ENCODE data around the gene GRM1. TPM values are rescaled to one million over a fixed set of nuclear protein-coding genes. Genes with fewer than 3 reads are reported as not detected.

The GRM1 gene
- total and polyA plus RNA-seq, 4 experiments from 2014 or later = not detected

GRCh38 chr6:146244630-146245143 is 215.8 kb downstream of the GRM1 start:
- Mint-ChIP-seq H3K4me3 (no peak overlapping the region), H3K36me3 (no peaks in the 10 kb centered on the region), H3K27me3 (no peaks in the 10 kb centered on the region), H3K4me1 (no peaks in the 10 kb centered on the region), H3K9me3 (peaks cover 0 to 14% (median 10%) of the 10 kb centered on the region in 8 donors), H3K27ac (no peak overlapping the region)
- Histone ChIP-seq H3K36me3 (ENCODE audit: insufficient read depth, low read length) (no peaks in the 10 kb centered on the region), H3K27ac (ENCODE audit: low read depth, low read length) (no peak overlapping the region), H3K9me3 (ENCODE audit: control insufficient read depth in 1 of 2, low read length in 2 of 2) (no peaks in the 10 kb centered on the region), H3K27me3 (ENCODE audit: insufficient read depth, low read length) (no peaks in the 10 kb centered on the region), H3K4me1 (ENCODE audit: insufficient read depth, low read length) (no peaks in the 10 kb centered on the region), H3K4me3 (ENCODE audit: low read length in 2 of 2) (no peak overlapping the region)
- ChIA-PET POLR2A (ENCODE audit: partially characterized antibody) (no interaction called here), CTCF (ENCODE audit: partially characterized antibody) (interaction anchor here (0.6 kb wide), 1 partner anchor 9 kb away, joined by 3 read pairs; no protein-coding TSS in a partner anchor)
- intact Hi-C loops (cut with micrococcal nuclease) = loop anchor here (10.0 kb wide), 1 partner anchor 1160 kb away; no protein-coding TSS in a partner anchor
- DNase-seq = no peak

- no peak for DNase-seq
- no peak overlapping the region for H3K27ac ChIP-seq (ENCODE audit: low read depth, low read length)
- POLR2A ChIA-PET (ENCODE audit: partially characterized antibody) = no interaction called here
- Mint-ChIP-seq H3K36me3 (no peaks in the 10 kb centered on the region), H3K4me3 (no peak overlapping the region), H3K27ac (no peak overlapping the region), H3K9me3 (peaks cover 0 to 14% (median 10%) of the 10 kb centered on the region in 8 donors), H3K27me3 (no peaks in the 10 kb centered on the region), H3K4me1 (no peaks in the 10 kb centered on the region)
- no peaks in the 10 kb centered on the region for H3K36me3 ChIP-seq (ENCODE audit: insufficient read depth, low read length)
- no peaks in the 10 kb centered on the region for H3K4me1 ChIP-seq (ENCODE audit: insufficient read depth, low read length)
- CTCF ChIA-PET (ENCODE audit: partially characterized antibody) = no interaction called here
- H3K4me3 ChIP-seq (ENCODE audit: low read length in 2 of 2) = no peak overlapping the region
- no peaks in the 10 kb centered on the region for H3K9me3 ChIP-seq (ENCODE audit: control insufficient read depth in 1 of 2, low read length in 2 of 2)
- intact Hi-C loops (cut with micrococcal nuclease) = loop anchor here (10.0 kb wide), 1 partner anchor 1161 kb away; no protein-coding TSS in a partner anchor
- H3K27me3 ChIP-seq (ENCODE audit: insufficient read depth, low read length) = no peaks in the 10 kb centered on the region
Measured at GRCh38 chr6:146246028-146246427, 217.2 kb downstream of the GRM1 start.

GRCh38 chr6:146253691-146254090 is 224.8 kb downstream of the GRM1 start:
- CTCF ChIA-PET (ENCODE audit: partially characterized antibody) = no interaction called here
- no peaks in the 10 kb centered on the region for H3K36me3 Mint-ChIP-seq

GRCh38 chr6:146258206-146258605 is 229.3 kb downstream of the GRM1 start:
- H3K27me3 ChIP-seq (ENCODE audit: insufficient read depth, low read length) = no peaks in the 10 kb centered on the region
- no peaks in the 10 kb centered on the region for H3K36me3 ChIP-seq (ENCODE audit: insufficient read depth, low read length)
- no peak for DNase-seq
- no peak overlapping the region for H3K4me3 Mint-ChIP-seq
- ChIA-PET CTCF (ENCODE audit: partially characterized antibody) (no interaction called here), POLR2A (ENCODE audit: partially characterized antibody) (no interaction called here)
- H3K27ac ChIP-seq (ENCODE audit: low read depth, low read length) = no peak overlapping the region
- no peak overlapping the region for H3K27ac Mint-ChIP-seq
- no peak overlapping the region for H3K4me3 ChIP-seq (ENCODE audit: low read length in 2 of 2)
- H3K4me1 ChIP-seq (ENCODE audit: insufficient read depth, low read length) = no peaks in the 10 kb centered on the region
- no peaks in the 10 kb centered on the region for H3K9me3 ChIP-seq (ENCODE audit: control insufficient read depth in 1 of 2, low read length in 2 of 2)
- no peaks in the 10 kb centered on the region for H3K36me3 Mint-ChIP-seq
- H3K4me1 Mint-ChIP-seq = no peaks in the 10 kb centered on the region
- H3K27me3 Mint-ChIP-seq = no peaks in the 10 kb centered on the region
- H3K9me3 Mint-ChIP-seq = peaks cover 0 to 4% (median 0%) of the 10 kb centered on the region in 8 donors
- intact Hi-C loops (cut with micrococcal nuclease) = no loop called here

More at GRCh38 chr6:146253691-146254090, 224.8 kb downstream of the GRM1 start:
- Histone ChIP-seq H3K9me3 (ENCODE audit: control insufficient read depth in 1 of 2, low read length in 2 of 2) (no peaks in the 10 kb centered on the region), H3K27me3 (ENCODE audit: insufficient read depth, low read length) (no peaks in the 10 kb centered on the region), H3K36me3 (ENCODE audit: insufficient read depth, low read length) (no peaks in the 10 kb centered on the region), H3K4me1 (ENCODE audit: insufficient read depth, low read length) (no peaks in the 10 kb centered on the region), H3K27ac (ENCODE audit: low read depth, low read length) (no peak overlapping the region), H3K4me3 (ENCODE audit: low read length in 2 of 2) (no peak overlapping the region)
- Mint-ChIP-seq H3K27me3 (no peaks in the 10 kb centered on the region), H3K9me3 (peaks cover 0 to under 1% (median 0%) of the 10 kb centered on the region in 8 donors), H3K27ac (no peak overlapping the region), H3K4me3 (no peak overlapping the region), H3K4me1 (no peaks in the 10 kb centered on the region)
- no peak for DNase-seq
- POLR2A ChIA-PET (ENCODE audit: partially characterized antibody) = no interaction called here
- intact Hi-C loops (cut with micrococcal nuclease) = no loop called here

GRCh38 chr6:146260886-146261285 is 232.0 kb downstream of the GRM1 start:
- no peaks in the 10 kb centered on the region for H3K36me3 Mint-ChIP-seq
- Histone ChIP-seq H3K36me3 (ENCODE audit: insufficient read depth, low read length) (no peaks in the 10 kb centered on the region), H3K4me1 (ENCODE audit: insufficient read depth, low read length) (no peaks in the 10 kb centered on the region), H3K27ac (ENCODE audit: low read depth, low read length) (no peak overlapping the region), H3K4me3 (ENCODE audit: low read length in 2 of 2) (no peak overlapping the region), H3K27me3 (ENCODE audit: insufficient read depth, low read length) (no peaks in the 10 kb centered on the region), H3K9me3 (ENCODE audit: control insufficient read depth in 1 of 2, low read length in 2 of 2) (no peaks in the 10 kb centered on the region)
- no peak overlapping the region for H3K27ac Mint-ChIP-seq
- peaks cover 0 to 4% (median 0%) of the 10 kb centered on the region in 8 donors for H3K9me3 Mint-ChIP-seq
- no peak for DNase-seq
- no peaks in the 10 kb centered on the region for H3K4me1 Mint-ChIP-seq
- ChIA-PET CTCF (ENCODE audit: partially characterized antibody) (no interaction called here), POLR2A (ENCODE audit: partially characterized antibody) (no interaction called here)
- intact Hi-C loops (cut with micrococcal nuclease) = no loop called here
- H3K27me3 Mint-ChIP-seq = peaks cover 0 to 1% of the 10 kb centered on the region in 2 donors
- H3K4me3 Mint-ChIP-seq = no peak overlapping the region

GRCh38 chr6:146265056-146265455 is 236.2 kb downstream of the GRM1 start:
- no peak overlapping the region for H3K4me3 Mint-ChIP-seq
- intact Hi-C loops (cut with micrococcal nuclease) = no loop called here
- Histone ChIP-seq H3K4me3 (ENCODE audit: low read length in 2 of 2) (no peak overlapping the region), H3K36me3 (ENCODE audit: insufficient read depth, low read length) (no peaks in the 10 kb centered on the region), H3K27ac (ENCODE audit: low read depth, low read length) (no peak overlapping the region), H3K4me1 (ENCODE audit: insufficient read depth, low read length) (no peaks in the 10 kb centered on the region), H3K9me3 (ENCODE audit: control insufficient read depth in 1 of 2, low read length in 2 of 2) (no peaks in the 10 kb centered on the region), H3K27me3 (ENCODE audit: insufficient read depth, low read length) (no peaks in the 10 kb centered on the region)
- no peaks in the 10 kb centered on the region for H3K4me1 Mint-ChIP-seq
- DNase-seq = no peak
- H3K27me3 Mint-ChIP-seq = peaks cover 0 to 1% of the 10 kb centered on the region in 2 donors
- no peaks in the 10 kb centered on the region for H3K36me3 Mint-ChIP-seq
- ChIA-PET POLR2A (ENCODE audit: partially characterized antibody) (no interaction called here), CTCF (ENCODE audit: partially characterized antibody) (no interaction called here)
- H3K27ac Mint-ChIP-seq = no peak overlapping the region
- H3K9me3 Mint-ChIP-seq = peaks cover 0 to 4% (median 2%) of the 10 kb centered on the region in 8 donors

GRCh38 chr6:146267447-146267846 is 238.6 kb downstream of the GRM1 start:
- ChIA-PET POLR2A (ENCODE audit: partially characterized antibody) (no interaction called here), CTCF (ENCODE audit: partially characterized antibody) (no interaction called here)
- H3K36me3 Mint-ChIP-seq = no peaks in the 10 kb centered on the region
- H3K9me3 ChIP-seq (ENCODE audit: control insufficient read depth in 1 of 2, low read length in 2 of 2) = no peaks in the 10 kb centered on the region
- no peaks in the 10 kb centered on the region for H3K36me3 ChIP-seq (ENCODE audit: insufficient read depth, low read length)
- no peaks in the 10 kb centered on the region for H3K4me1 Mint-ChIP-seq
- intact Hi-C loops (cut with micrococcal nuclease) = no loop called here
- no peaks in the 10 kb centered on the region for H3K4me1 ChIP-seq (ENCODE audit: insufficient read depth, low read length)
- H3K27ac ChIP-seq (ENCODE audit: low read depth, low read length) = no peak overlapping the region
- no peak for DNase-seq
- peaks cover 0 to 1% of the 10 kb centered on the region in 2 donors for H3K27me3 Mint-ChIP-seq
- no peak overlapping the region for H3K4me3 ChIP-seq (ENCODE audit: low read length in 2 of 2)
- peaks cover 0 to 3% (median 2%) of the 10 kb centered on the region in 8 donors for H3K9me3 Mint-ChIP-seq
- H3K4me3 Mint-ChIP-seq = no peak overlapping the region
- H3K27me3 ChIP-seq (ENCODE audit: insufficient read depth, low read length) = no peaks in the 10 kb centered on the region
- H3K27ac Mint-ChIP-seq = no peak overlapping the region

- POLR2A ChIA-PET (ENCODE audit: partially characterized antibody) = no interaction called here
- Histone ChIP-seq H3K36me3 (ENCODE audit: insufficient read depth, low read length) (no peaks in the 10 kb centered on the region), H3K4me3 (ENCODE audit: low read length in 2 of 2) (no peak overlapping the region), H3K27ac (ENCODE audit: low read depth, low read length) (no peak overlapping the region), H3K9me3 (ENCODE audit: control insufficient read depth in 1 of 2, low read length in 2 of 2) (no peaks in the 10 kb centered on the region), H3K27me3 (ENCODE audit: insufficient read depth, low read length) (no peaks in the 10 kb centered on the region), H3K4me1 (ENCODE audit: insufficient read depth, low read length) (no peaks in the 10 kb centered on the region)
- DNase-seq = no peak
- intact Hi-C loops (cut with micrococcal nuclease) = no loop called here
- no peak overlapping the region for H3K27ac Mint-ChIP-seq
- H3K4me3 Mint-ChIP-seq = no peak overlapping the region
- peaks cover 0 to 3% (median 2%) of the 10 kb centered on the region in 8 donors for H3K9me3 Mint-ChIP-seq
- CTCF ChIA-PET (ENCODE audit: partially characterized antibody) = no interaction called here
- H3K36me3 Mint-ChIP-seq = no peaks in the 10 kb centered on the region
- no peaks in the 10 kb centered on the region for H3K4me1 Mint-ChIP-seq
- H3K27me3 Mint-ChIP-seq = peaks cover 0 to 1% of the 10 kb centered on the region in 2 donors
Measured at GRCh38 chr6:146267946-146268345, 239.1 kb downstream of the GRM1 start.
